Nucleus accumbens (tissue), 56 donors: ENCODE data around the gene CDC37.
"Not testable (repeated sequence)": the region's sequence is repeated elsewhere in the genome, so short reads cannot be mapped to it uniquely, and the experiment has no call there.

ENCODE experiments used
- DNase-seq, 56 donors: peaks; one replicate each; lab custom pipeline; 2025; lab: John Stamatoyannopoulos, UW

CDC37 gene

DNA sequence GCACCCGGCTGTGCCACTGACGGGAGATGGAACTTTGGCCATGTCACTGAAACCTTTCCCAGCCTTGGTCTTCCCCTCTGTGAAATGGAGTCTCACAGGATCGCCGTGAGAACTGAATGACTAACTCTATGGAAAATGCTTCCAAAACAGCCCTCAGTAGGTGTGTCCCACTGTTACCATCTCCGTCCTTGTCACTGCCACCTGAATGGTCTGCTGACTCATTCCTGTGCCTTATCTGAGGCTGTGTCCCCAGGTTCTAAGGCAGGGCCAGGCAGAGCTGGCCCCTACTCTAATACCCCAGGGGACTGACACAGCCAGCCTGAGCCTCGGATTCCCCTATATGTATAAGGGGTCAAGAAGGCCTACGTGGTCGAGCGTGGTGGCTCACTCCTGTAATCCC lies 4.5 kb downstream of the CDC37 start:
- no peak for DNase-seq

DNA sequence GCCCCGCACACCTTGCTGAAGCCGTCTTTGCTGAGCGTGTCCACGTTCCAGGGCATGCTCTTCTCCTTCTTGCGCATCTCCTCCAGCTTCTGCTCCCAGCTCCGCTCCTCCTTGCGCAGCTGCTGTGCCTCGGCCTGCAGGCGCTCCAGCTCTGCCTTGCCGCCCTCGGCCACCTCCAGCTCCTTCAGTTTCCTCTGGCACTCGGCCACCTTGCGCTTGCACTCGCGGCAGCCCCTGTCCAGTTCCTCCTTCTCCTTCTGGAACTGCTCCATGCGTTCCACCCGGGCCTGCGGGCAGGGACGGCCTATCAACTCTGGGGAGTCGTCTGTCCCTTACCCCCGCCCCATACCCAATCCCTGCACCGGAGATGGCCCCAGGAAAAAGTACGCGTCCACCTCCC lies 7.4 kb downstream of the CDC37 start:
- no peak for DNase-seq

DNA sequence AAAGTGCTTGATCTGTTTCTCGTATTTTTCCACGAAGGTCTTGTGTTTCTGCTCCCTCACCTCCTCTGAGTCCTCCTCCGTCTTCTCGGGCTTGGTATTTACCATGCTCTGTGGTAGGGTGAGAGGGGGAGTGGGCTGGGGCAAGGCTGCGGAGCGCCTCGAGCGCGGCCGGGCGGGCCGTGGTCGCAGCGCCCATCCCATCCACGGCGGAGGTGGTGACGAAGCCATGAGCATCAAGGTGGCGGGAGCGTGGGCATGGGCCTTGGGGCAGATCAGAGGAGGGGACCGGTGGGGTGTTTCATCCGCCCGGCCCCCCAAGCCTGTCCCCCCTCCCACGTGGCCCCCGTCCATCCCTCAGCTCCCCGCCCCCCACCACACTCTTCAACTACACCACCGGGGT lies 7.9 kb downstream of the CDC37 start:
- no peak for DNase-seq

DNA sequence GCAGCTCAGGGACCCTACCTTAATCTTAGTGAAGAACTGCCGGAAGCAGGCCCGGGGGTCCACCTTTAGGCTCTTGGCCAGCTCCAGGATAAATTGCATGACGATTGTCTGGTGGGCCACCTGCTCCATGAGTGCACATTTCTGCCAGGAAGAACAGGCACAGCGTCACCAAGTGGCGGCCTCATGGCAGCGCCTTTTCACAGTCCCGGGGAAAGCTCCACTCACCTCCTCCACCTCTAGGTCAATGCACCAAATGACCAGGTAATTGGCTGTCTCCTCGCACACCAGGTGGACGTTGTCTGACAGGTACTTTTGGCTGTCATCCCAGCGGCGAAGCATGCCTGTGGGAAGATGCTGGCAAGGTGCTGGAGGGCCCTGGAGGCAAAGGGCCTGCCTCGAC lies 8.3 kb downstream of the CDC37 start:
- no peak for DNase-seq

DNA sequence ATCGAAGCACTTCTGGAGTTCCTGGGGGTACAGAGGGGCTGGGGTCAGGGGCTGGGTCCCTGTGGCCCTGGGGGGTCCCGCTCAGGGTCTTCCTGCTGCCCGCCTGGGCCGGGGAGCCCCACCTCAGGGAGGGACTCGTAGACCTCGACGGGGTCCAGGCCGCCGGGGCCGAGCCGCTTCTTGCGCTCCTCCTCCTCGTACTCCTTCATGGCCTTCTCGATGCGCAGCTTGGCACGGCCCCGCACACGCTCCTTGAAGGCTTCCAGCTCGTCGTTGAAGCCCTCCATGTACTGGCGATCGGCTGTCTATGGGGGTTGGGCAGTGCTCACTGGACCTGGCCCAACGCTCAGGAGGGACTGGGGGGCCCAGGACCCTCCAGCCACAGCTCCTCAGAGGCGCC lies 10.2 kb downstream of the CDC37 start:
- DNase-seq, result no peak

DNA sequence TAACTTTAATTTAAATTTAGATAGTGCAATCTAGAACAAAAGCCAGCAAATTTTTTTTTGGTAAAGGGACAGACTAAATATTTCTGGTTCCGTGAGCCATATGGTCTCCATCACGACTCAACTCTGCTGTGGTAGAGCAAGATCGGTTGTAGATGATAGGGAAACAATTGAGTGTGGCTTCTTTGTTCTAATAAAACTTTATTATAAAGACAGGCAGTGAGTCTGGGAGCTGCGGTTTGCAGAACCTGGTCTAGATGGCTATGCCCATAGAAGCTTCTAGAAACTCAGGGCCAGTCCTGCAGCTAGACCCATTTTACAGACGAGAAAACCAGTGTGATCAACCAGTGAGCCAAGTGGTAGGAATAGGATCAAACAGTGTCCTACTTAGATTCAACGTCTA lies 11.2 kb downstream of the CDC37 start:
- DNase-seq, result no peak

DNA sequence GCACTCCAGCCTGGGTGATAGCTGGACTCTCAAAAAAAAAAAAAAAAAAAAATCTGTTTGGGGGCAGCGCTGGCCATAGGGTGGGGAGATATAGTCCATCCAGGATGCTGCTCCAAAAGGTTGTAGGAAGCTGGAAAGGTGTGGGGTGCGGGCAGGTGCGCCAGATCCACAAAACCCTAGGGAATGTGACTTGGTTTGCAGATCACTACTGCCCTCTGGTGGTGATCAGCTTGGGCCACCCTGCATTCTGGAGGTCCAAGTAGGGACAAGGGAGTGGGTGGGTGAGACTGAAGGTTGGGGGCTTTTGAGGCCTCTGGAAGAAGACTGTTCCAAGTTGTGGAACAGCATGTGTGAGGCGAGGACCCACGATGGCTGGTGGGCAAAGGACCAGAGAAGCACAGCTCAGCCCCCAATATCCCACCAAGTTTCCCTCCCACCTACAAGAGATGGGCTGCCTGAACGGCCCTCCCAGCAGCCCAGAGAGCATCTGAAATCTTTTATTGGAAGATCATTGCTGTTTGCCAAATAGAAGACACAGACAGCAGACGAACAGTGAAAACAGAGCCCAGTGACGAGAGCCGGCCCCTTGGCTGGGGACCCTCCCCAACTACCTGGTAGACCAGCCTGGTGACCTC lies 12.6 kb downstream of the CDC37 start:
- DNase-seq, result peak in 41 of 56 donors; percentile 2 to 73 (median 27)

DNA sequence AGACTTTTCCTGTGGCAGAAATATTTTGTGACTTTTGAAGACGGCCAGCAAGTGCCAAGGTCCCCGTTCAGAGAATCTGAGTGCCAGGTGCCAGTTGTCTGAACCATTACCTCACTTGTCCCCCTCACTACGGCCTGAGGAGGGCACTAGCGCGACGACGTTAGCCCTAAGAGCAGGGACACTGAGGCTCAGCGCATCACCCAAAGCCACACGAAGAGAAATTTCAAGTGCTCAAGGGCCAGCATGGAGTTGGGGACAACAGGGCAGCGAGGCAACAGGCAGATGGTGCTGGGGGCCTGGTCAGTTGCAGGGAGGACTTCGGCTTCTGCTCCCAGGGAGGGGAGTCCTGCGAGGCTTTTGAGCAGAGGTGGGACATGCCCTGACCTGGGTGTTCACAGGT lies 13.5 kb downstream of the CDC37 start:
- DNase-seq, result no peak

DNA sequence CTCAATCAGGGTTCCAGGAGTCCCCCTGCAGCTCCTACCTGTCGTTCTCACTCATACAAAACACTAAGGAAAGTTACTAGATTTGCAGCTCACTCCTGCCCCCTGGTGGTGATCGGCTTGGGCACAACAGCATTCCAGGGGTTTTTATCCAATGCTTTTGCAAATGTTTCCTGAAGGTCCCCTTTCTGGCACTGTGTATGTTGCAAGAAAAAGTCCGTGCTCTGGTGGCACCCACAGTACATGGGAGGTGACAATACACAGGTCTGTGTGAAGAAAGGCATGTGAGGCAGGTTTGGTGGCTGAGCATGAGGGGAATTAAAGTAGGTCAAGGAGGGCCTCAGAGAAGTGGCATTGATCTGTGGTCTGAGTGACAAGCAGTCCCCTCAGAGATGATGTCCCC lies 14.4 kb downstream of the CDC37 start:
- DNase-seq, result peak in 51 of 56 donors; percentile 18 to 96 (median 65)

DNA sequence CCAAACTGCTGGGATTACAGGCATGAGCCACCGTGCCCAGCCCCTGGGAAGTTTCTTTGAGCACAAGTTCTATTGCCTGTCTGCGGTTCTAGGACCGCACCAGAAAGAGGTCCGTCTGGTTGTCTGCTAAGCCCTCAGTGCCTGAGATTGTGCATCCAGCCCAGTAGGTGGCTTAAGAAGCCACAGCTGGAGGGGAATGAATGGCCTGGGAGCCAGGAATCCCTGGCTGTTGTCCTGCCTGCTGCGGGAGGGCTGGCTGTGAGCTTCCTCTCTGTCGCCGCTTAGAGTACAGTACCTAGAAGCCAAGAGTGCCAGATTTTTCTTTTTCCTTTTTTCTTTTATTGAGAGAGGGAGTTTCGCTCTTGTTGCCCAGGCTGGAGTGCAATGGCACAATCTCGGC lies 18.8 kb downstream of the CDC37 start:
- DNase-seq, result no peak

DNA sequence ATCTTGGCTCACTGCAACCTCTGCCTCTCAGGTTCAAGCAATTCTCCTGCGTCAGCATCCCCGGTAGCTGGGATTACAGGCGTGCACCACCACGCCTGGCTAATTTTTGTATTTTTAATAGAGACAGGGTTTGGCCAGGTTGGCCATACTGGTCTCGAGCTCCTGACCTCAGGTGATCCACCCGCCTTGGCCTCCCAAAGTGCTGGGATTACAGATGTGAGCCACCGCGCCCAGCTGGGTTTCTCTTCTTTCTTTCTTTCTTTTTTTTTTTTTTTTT lies 20.2 kb downstream of the CDC37 start:
- not testable (repeated sequence) for DNase-seq

DNA sequence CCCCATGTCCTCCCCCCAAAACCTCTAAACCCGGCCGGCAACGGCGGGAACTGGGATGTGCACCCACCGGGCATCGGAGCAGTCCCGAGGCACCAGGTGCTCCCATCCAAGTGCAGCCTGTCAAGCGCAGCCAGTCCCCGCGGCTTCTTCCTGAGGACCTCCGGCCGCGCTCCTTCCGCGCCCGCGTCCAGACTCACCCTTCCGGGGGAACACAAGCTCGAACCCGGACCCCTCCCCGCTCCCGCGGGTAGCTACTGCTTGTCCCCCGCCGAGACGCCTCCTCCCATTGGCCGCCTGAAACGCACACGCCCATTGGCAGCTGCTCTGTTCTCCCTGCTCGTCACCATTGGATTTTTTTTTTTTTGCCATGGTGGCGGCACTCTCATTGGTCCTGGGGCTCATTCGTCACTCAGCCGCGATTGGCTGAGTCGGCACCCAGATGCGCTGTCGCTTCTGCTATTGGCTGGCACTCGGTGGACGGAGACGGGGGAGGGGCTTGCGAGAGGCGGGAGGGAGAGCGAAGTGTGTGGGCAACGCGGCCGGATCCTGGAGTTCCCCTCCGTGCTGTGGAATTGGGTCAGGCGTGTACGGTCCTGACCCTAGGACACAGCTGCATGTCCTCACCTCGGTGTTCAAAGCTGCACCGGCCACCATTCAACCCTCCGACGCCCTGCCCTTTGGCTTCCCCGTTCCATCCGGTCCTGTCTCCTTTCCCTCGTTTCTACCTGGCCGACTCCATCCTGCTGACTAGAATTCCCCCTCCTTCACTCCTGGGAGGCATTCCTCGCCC lies 22.8 kb downstream of the CDC37 start, which contains the start of gene TYK2:
Gene TYK2, minus strand, starts transcription at position 260 of the 790 bp plus-strand sequence. CDS start 2,166 bp downstream, outside the sequence.
- peak; percentile 75 to 100 (median 97) for DNase-seq

DNA sequence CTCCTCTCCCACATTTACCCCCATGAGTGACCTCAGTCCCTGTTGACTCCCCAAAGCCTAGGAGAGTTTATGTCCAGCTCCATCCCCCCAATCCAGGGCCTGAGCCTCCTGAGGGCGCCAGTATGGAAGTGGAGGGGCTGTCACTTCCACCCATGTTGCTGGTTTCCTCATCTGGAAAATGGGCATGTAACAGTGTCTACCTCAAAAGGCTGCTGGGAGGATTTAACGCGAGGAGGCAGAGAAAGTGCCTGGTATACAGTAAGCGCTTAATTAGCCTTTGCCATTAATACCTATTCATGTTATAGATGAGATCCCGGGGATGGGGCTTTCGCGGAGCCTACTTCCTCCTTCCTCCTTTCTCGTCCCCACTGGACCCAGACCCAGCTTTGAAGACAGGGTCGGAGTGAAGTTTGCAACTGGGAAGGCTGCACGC lies 23.4 kb downstream of the CDC37 start:
- DNase-seq, result no peak

DNA sequence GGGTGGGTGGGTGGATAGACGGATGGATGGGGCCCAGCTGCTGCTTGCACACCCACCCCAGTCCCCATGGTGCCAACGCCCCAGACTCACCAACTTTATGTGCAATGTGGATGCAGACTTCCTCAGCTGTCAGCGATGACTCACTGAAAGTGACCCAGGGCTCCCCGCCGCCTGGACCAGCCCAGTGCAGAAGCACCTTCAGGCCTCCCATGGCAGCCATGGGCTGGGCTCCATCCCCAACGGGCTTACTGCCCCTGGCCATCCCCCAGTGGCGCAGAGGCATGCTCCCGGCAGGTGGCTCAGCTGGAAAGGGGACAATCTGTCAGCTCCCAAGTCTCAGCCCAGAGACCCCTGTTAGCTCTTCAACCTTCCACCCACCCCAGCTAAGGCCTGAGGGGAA lies 25.2 kb downstream of the CDC37 start:
- peak in 1 of 56 donors; percentile 9 for DNase-seq

DNA sequence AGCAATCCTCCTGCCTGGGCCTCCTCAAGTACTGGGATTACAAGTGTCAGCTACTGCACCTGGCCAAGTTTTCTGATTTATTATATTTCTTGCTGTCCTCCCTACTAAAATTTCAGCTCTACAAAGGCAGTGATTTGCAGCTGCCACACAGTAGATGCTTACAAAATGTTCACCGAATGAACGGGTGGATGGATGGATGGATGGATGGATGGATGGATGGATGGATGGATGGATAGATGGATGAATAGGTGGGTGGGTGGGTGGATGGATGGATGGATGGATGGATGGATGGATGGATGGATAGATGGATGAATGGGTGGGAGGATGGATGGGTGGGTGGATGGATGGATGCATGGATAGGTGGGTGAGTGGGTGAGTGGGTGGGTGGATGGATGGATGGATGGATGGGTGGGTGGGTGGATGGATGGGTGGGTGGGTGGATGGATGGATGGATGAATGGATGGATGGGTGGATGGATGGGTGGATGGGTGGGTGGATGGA lies 26.2 kb downstream of the CDC37 start:
- DNase-seq, result not testable (repeated sequence)

DNA sequence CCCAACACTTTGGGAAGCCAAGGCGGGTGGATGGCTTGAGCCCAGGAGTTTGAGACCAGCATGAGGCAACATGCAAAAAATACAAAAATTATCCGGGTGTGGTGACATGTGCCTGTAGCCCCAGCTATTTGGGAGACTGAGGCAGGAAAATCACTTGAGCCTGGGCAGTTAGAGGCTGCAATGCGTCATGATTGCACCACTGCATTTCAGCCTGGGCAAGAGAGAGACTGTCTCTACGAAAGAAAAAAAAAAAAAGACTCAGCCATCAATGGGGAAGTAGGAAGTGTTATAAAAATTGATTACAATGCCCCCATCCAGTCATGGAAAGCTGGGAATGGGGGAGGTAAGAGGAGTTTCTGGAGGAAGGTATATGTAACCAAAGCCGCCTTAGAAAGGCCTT lies 28.4 kb downstream of the CDC37 start:
- no peak for DNase-seq

DNA sequence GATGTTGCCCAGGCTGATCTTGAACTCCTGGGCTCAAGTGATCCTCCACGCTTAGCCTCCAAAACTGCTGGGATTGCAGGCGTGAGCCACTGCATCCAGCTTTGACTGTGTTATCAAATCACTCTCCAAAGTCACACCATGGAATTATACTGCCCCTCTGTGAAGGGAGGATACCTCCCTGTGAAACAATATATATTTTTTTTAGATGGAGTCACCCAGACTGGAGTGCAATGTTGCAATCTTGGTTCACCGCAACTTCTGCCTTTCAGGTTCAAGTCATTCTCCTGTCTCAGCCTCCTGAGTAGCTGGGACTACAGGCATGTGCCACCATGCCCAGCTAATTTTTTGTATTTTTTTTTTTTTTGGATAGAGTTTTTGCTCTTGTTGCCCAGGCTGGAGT lies 30.7 kb downstream of the CDC37 start:
- DNase-seq, result no peak

DNA sequence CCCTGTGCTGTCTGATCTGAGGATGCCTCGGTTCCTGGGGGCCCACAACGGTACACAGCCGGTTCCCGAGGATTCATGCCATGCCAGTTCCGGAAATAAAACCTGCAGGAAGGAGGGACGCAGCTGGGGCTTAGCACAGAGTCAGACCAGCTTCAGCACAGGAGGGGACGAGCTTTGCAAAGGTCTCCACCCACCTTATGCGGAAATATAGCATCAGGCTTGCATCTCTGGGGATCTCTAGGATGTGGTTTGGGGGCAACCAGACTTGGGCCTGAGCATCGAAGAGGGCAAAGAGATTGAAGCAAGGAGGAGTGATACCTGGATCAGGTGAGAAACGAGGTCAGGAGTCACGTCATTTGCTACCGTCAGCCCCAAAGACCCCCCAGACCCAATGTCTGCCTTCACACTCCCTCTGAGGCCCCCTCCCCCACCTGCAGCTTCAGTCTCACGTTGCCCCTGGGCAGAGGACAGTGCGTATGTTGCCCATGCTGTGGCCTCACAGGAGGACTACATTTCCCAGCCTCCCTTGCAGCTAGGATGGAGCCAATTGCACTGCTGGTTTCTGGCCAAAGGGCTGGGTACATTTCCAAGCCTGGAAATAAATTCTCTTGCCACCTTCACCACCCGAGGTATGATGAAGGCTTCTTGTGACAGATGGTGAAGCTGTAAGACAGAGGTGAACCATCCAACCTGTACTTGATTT lies 35.1 kb downstream of the CDC37 start:
- no peak for DNase-seq

DNA sequence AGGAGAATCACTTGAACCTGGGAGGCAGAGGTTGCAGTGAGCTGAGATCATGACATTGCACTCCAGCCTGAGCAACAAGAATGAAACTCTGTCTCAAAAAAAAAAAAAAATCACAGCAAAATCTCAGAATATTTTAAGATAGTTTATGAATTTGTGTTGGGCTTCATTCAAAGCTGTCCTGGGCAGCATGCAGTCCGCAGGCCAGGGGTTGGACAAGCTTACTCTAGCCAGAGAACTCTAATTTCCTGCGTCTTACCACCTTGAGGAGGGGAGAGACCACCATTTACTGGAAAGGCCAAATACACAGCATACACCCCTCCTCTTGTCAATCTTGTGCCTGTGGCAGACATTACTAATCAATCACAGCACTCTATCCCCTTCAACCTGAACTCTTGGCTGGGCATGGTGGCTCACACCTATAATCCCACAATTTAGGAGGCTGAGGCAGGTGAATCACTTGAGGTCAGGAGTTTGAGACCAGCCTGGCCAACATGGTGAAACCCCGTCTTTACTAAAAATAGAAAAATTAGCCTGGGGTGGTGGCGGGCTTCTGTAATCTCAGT lies 36.3 kb downstream of the CDC37 start:
- DNase-seq, result not testable (repeated sequence)

DNA sequence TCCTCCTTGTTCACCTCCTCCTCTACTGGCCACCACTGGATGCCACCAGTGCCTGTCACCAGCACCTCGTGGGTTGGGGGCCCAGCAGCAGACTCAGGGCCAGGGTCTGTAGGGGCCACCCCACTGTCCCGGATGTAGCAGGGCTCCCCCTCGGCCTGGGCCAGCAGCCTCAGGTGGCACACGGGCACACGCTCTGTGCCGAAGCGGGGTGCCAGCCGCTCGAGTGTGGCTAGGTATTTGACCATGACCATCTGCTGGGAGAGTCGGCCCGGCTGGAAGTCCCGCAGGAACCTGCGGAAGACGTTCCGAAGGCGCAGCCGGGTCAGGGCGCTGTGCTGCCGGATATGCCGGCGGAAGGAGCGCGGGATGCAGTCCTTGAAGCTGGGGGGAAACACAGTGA lies 37.8 kb downstream of the CDC37 start:
- DNase-seq, result no peak

DNA sequence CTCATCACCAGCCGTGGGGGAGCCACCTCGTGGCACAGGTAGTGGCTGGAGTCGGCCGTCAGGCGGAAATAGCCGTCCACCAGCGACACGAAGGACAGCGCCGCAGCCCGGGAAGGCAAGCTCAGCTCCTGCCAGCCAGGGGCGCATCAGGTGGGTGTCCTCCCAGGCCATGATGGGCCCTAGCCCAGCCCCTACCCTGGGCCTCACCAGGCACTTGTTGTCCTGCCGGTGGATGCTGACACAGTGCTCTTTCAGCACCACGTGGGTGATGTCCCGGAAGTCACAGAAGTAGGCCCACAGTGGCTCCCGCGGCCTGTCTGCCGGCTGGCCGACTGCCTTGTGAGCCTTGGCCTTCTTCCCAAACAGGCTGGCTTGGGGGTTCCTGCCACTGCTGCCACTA lies 38.7 kb downstream of the CDC37 start:
- peak in 43 of 56 donors; percentile 1 to 62 (median 23) for DNase-seq
